Middle frontal gyrus (tissue), 1 donor: ENCODE results near the gene PLXNB1.
"Not testable (repeated sequence)": the region's sequence is repeated elsewhere in the genome, so short reads cannot be mapped to it uniquely, and the experiment has no call there.

ENCODE experiments used
- DNase-seq: peaks from one replicate; pipeline ENCODE4 v3.0.0-alpha.2; 2015; ENCODE audit warnings: low spot score; ENCODE audit errors: extremely low spot score

PLXNB1 gene

GRCh38 chr3:48465531-48466378 is 35.9 kb upstream of the PLXNB1 start:
- peak; percentile 95 for DNase-seq

- no peak for DNase-seq
These were observed 35.3 kb upstream of the PLXNB1 start for GRCh38 chr3:48465237-48465530.

- no peak for DNase-seq
These were observed 34.9 kb upstream of the PLXNB1 start for GRCh38 chr3:48464713-48465221.

- DNase-seq, result no peak
These were observed 33.8 kb upstream of the PLXNB1 start for GRCh38 chr3:48463703-48464102.

DNA sequence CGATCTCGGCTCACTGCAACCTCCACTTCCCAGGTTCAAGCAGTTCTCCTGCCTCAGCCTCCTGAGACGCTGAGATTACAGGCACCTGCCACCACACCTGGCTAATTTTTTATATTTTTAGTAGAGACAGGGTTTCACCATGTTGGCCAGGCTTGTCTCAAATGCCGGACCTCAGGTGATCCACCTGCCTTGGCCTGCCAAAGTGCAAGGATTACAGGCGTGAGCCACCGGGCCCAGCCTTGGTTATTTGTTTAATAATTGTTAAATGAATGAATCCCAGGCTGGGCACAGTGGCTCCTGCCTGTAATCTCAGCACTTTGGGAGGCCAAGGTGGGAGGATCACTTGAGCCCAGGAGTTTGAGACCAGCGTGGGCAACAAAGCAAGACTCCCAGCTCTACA is 31.9 kb upstream of the PLXNB1 start:
- DNase-seq, result not testable (repeated sequence)

DNA sequence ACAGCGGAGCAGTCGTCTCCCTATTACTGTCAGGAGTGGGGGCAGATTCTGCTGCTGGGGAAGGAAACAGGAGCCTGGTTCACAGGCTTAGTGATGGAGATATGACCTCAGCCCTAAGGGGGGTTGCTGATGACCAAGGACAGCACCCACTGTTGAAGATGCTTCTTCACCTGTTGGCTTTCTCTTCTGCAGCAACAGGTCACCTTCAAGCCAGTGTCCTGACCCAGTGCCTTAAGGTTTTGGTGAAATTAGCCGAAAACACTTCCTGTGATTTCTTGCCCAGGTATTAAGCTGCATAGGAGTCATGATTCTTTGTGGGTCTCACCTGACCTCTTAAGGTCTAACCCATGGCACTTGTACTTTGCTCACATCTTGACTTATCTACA is 30.6 kb upstream of the PLXNB1 start:
- no peak for DNase-seq

DNA sequence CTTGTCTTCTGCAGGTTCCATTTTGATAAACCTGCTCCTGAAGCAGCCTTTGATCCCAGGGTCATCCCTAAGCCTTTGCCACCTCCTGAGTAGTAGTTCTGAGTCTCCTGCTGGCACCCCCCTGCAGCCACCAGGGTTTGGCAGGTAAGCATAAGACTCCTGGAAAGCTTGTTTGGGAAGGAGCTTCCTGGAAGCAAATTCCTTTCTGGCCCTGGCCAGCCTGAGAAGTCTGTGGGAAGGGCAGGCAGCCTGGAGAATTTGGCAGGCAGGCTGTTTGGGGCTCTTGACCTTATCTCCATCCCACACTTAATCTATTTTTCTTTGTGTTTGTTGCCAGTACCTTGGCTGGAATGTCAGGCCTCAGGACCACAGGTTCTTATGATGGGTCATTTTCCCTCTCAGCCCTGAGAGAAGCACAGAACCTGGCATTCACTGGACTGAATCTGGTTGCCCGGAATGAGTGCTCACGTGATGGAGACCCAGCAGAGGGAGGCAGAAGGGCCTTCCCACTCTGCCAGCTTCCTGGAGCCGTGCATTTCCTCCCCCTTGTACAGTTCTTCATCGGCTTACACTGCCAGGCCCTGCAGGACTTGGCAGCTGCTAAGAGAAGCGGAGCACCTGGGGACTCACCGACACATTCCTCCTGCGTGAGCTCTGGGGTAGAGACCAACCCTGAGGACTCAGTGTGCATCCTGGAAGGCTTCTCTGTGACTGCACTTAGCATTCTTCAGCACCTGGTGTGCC is 30.1 kb upstream of the PLXNB1 start:
- DNase-seq, result no peak

GRCh38 chr3:48459331-48459730 is 29.4 kb upstream of the PLXNB1 start:
- no peak for DNase-seq

GRCh38 chr3:48456456-48456855 is 26.6 kb upstream of the PLXNB1 start:
- no peak for DNase-seq

DNA sequence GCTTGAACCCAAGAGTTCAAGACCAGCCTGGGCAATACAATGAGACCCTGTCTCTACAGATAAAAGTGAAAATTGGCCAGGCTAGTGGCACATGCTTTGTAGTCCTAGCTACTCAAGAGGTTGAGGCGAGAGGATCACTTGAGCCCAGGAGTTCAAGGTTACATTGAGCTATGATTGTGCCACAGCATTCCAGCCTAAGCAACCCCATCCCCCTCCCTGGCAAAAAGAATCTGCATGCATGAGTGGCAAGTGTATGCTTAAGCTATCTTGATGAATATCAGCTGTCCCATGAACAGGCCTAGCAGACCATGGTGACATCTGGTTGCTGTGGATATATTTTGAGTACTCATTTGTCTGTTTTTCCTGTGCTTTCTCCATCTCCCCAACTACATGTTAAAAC is 21.4 kb upstream of the PLXNB1 start:
- no peak for DNase-seq

DNA sequence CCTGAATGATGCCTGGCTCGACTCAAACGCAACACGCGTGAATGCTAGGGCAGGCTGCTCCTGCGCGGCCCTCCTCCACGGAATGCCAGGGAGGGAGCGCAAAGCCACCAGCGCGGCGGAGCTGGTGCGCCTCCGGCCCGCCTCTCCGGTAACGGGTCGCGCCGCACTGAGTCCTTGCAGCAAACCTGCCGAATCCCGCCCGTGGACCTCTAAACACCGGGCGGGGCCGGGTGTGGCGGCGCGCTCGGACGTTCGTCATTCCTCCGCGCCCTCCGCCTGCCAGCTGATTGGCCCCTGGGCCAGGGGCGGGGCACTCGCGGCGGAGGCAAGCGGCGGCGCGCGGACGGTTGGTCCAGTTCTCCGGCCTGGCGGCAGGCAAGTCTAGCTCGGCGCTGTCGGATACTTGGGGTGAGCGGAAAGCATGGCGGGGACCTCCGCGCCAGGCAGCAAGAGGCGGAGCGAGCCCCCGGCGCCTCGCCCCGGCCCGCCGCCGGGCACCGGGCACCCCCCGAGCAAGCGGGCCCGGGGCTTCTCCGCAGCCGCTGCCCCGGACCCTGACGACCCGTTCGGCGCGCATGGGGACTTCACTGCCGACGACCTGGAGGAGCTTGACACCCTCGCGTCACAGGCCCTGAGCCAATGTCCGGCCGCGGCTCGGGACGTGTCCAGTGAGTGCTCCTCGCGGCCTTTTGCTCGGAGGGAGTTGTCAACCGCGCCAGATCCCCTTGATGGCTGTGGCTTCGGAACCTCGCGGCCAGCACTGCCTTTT is 16.7 kb upstream of the PLXNB1 start, which contains the start of gene ATRIP:
ATRIP (plus strand) TSS at position 313 of the 769 bp plus-strand sequence; CDS start at position 422, 109 bp downstream.
- peak; percentile 82 for DNase-seq

- no peak for DNase-seq
These were observed 16.1 kb upstream of the PLXNB1 start for GRCh38 chr3:48446043-48446424.

DNA sequence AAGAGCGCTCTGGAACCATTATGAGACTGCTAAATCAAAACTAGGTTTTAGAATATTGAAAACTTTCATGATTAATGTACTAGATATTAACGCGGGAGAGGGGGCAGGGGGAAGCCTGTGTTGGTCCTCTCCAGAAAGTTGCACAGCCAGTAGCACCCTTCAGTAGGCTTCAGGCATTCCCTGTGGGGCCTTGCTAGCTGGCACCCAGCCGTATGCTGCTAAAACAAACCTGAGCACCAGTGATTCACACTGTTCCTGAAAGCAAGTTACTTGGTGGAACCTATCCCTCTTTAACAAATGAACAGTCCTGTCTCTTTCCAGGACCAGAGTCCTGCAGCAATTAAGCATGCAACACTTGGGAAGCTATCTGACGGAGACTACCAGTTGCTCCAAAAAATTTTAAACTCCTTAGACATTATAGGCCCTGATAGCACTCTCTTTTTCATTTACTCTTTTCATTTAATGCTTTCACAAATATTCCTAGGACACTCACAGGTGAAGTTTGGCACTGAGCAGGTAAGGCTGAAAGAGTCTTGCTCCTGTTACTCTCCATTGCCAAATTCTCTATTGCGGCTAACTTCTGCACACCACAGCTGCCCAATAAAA is 15.5 kb upstream of the PLXNB1 start:
- no peak for DNase-seq

DNA sequence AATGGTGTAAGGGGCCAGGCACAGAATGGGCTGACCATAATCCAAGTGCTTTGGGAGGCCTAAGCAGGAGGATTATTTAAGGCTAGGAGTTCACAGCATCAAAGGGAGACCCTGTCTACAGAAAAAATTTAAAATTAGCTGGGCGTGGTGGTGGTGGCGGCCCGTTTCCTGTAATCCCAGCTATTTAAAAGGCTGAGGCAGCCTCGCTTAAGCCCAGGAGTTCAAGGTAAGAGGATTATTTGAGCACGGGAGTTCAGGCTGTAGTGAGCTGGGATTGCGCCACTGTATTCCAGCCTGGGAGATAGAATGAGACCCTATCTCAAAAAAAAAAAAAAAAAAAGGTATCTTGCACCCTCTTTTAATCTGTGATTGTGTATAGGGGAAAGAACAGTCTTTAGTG is 12.1 kb upstream of the PLXNB1 start:
- no peak for DNase-seq

GRCh38 chr3:48440590-48440958 is 10.7 kb upstream of the PLXNB1 start:
- no peak for DNase-seq

GRCh38 chr3:48439820-48440589 is 10.1 kb upstream of the PLXNB1 start, which contains the start of the genes CCDC51 and TMA7:
TSS of gene CCDC51 (minus strand) at chr3:48440119. CDS start at chr3:48435128, 4,991 bp downstream.
TSS of gene TMA7 (plus strand) at chr3:48440257. CDS start at chr3:48440297, 40 bp downstream.
- DNase-seq, result peak; percentile 98

GRCh38 chr3:48437812-48438211 is 7.9 kb upstream of the PLXNB1 start:
- no peak for DNase-seq

DNA sequence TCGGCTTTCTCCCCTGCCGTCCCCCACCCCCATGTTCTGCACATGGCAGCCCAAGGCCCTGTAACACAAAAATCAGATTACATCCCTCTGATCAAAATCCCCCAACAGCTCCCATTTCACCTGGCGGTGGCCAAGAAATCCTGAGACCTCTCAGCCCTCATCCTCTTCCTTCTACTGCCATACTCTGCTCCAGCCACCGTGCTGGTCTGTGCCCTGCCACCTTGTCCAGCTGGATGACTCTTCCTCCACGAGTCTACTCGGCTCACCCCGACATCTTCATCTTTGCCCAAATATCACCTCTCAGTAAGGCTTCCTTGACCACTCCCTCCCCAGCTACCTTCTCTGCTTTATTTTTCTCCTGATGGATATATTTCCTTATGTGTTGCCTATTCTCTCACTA is 7.0 kb upstream of the PLXNB1 start:
- DNase-seq, result no peak

DNA sequence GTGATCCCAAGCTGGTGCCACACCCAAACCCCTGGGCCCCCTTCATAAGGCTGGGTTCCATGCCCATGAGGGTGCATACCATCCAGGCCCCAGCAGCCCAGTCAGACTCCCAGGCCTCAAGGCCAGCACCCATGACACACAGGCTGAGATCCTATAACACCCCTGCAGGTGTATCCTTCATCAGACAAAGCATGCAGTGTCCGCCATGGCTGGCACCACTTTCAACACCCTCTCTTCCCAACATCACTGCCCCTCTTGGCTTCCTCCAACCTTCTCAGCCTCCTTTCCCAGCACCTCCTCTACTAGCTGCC is 6.5 kb upstream of the PLXNB1 start:
- DNase-seq, result no peak

- peak; percentile 89 for DNase-seq
These were observed 6.0 kb upstream of the PLXNB1 start for GRCh38 chr3:48435774-48436476.
